ENCODE data around the gene PRKAG1.

DNA sequence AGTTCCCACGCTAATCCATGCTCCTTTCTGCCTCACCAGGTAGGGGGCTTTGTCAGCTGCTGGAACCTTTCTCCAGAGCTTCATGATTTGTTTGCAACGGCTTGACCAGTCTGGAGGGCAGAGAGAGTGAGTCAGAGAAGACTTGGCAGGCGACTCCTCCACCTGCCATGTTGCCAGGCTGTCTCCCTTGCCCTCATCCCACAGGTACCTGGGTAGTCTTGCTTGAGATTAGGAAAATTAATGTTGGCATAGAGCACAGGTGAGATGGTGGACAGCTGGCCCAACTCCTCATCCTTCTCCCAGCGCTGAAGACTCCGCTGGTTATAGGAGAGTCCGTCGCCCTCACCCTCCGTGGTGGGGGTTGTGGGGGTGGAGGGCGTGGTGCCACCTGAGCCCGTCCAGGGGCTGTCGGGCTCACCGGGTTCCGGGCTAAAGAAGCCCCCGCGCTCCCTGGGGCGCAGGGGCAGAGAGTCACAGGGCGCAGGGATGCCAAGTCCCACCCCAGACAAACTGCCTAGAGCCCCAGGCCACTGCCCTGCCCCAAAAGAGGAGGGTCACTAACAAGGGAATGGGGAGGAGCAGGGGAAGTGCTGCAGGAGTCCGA, 23.4 kb upstream of the PRKAG1 start:
- TF ChIP-seq CTCF (IDR thresholded peaks at IDR 0.05), result no peak
- TF ChIP-seq POLR2AphosphoS5 (IDR thresholded peaks at IDR 0.05), result no peak
- no peak for TF ChIP-seq EP300 (IDR thresholded peaks at IDR 0.05)
